ENCODE results near the gene COL9A3.
A peak's percentile ranks its signal among the peaks of the same experiment; 100 is the strongest.

Gene COL9A3

GRCh38 chr20:62778601-62779416 lies 38.0 kb upstream of the COL9A3 start:
- no peak for DNase-seq

DNA sequence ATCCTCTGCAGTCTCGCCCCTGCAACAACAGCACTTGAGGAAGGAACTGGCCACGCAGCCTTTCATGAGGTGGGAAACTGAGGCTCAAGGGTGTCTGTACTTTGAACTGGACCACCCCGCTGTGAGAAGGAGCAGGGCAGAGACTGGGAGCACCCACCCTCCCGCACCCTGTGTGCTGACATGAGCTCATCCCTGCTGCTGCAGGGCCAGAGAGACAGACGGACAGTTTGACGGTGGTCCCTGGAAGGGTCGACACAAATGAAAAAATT lies 37.5 kb upstream of the COL9A3 start:
- no peak for DNase-seq

- no peak for DNase-seq
Measured at GRCh38 chr20:62780204-62780603, 36.6 kb upstream of the COL9A3 start.

- DNase-seq, result no peak
Measured at GRCh38 chr20:62780696-62781095, 36.2 kb upstream of the COL9A3 start.

- no peak for DNase-seq
Measured at GRCh38 chr20:62782149-62782892, 34.5 kb upstream of the COL9A3 start.

DNA sequence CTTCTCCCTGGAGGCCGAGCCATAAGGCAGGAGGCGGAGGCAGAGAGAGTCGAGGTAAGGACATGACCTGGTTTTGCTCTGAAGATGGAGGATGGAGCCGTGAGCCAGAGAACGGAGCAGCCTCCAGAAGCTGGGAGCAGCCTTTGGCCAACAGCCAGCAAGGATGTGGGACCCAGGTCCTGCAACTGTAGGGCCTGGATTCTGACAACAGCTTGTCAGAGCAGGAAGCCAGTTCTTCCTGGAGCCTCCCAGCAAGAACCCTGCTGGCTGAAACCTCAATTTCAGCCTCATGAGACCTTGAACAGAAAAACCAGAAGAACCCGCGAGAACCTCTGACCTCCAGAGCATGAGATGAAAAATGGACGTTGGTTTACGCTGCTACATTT lies 34.0 kb upstream of the COL9A3 start:
- no peak for DNase-seq

DNA sequence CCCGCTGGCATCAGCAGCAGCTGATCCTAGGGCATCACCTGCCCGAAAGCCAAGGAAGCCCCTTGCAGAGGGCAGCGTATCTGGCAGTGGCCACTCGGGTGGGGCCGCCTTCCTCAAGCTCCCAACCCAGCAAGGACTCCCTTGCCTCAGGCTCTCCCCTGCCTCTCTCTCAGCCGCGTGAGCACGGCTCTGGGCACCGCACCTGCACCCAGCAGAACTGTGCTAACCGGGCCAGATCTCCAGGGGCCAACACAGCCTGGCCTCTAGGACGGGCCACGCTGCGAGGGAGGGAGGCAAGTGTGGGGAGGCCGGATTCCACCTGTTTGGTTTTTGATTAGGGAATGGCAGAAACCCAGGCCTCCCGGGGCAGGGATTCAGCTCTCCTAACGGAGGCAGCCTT lies 32.4 kb upstream of the COL9A3 start:
- DNase-seq, result no peak

DNA sequence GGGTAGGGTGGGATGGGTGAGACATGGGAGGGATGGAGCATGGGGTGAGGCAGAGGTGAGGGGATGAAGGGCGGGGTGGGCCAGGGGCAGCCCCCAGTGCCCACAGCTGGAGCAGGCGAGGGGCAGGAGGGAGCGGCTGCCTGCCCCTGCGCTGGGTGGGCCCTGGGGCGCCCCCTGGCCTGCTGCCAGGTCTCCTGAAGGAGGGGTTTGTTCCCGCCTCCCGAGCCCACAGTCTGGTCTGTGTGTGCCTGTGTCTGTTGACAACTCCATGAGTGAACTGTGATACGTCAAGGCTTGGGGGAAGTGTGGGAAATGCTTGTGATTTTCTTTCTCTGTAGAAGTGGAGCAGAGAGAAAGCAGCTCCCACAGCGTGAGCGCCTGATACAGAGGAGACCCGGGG lies 31.5 kb upstream of the COL9A3 start:
- no peak for DNase-seq

DNA sequence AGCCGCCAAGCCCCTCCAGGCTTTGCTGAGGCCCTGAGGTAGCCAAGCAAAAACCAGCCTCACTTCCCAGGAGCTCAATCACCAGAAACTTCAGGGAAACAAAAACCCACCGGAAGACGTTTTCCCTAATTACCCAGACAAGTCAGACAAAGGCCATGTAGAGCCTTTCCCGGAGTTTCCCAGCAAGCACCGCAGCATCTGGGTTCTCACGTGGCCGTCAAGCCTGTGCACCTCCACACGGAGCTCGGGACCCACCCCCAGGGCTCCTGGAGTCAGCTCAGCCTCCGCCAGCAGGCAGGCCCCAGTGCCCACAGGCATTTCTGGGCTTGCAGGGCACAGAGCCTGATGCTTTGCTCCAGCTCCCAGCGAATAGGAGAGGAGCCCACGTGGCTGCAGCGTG lies 30.7 kb upstream of the COL9A3 start:
- DNase-seq, result no peak

GRCh38 chr20:62787321-62787720 lies 29.5 kb upstream of the COL9A3 start:
- no peak for DNase-seq

- DNase-seq, result no peak
Measured at GRCh38 chr20:62787866-62788265, 29.0 kb upstream of the COL9A3 start.

- no peak for DNase-seq
Measured at GRCh38 chr20:62788607-62789006, 28.2 kb upstream of the COL9A3 start.

- no peak for DNase-seq
Measured at GRCh38 chr20:62790075-62790474, 26.8 kb upstream of the COL9A3 start.

GRCh38 chr20:62791301-62792181 lies 25.3 kb upstream of the COL9A3 start:
- peak; percentile 60 for DNase-seq

DNA sequence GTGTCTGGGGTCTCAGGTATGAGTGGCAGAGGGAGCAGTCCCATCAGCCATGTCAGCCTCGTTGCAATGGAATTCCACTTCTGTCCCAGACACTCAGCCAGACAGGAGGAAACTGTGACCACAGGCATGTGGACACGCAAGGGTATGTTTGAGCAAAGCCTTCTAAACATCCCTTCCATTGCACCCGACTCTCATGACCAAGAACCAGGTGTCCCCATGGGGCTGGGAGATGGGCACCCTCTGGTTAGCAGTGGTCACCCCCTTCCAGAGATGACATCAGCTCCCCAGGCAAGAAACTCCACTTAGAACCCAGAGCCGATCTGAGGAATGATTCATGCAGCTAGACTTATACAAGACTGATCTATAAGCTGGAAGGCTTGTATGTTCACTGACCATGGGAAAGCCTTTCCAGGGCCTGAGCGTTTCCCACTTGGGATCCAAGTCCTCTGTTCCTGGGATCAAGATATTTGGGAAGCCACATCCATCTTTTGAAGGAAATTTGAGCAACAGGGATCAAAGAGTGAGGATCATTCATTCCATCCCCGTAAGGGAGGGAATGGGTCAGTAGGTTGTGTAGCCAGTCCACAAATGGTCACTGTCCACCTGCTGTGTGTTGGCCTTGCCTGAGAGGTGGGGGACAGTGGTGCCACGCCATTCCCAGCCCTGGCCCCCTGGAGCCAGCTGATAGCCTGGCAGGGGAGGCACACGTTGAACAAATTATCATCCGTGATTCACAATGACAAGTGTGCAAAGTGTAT lies 24.5 kb upstream of the COL9A3 start:
- DNase-seq, result no peak

- no peak for DNase-seq
Measured at GRCh38 chr20:62792940-62793756, 23.7 kb upstream of the COL9A3 start.

DNA sequence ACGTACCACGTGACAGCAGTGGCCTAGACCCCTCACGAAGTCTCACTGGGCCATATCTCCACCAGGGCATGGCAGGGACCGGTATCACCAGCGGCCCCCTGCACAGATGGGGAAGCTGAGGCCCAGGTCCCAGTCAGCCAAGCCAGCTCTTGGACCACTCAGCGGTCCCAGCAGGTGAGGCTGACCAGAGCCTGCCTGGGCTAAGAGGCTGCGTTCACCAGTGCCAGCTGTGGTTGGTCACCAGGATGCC lies 23.2 kb upstream of the COL9A3 start:
- DNase-seq, result no peak

DNA sequence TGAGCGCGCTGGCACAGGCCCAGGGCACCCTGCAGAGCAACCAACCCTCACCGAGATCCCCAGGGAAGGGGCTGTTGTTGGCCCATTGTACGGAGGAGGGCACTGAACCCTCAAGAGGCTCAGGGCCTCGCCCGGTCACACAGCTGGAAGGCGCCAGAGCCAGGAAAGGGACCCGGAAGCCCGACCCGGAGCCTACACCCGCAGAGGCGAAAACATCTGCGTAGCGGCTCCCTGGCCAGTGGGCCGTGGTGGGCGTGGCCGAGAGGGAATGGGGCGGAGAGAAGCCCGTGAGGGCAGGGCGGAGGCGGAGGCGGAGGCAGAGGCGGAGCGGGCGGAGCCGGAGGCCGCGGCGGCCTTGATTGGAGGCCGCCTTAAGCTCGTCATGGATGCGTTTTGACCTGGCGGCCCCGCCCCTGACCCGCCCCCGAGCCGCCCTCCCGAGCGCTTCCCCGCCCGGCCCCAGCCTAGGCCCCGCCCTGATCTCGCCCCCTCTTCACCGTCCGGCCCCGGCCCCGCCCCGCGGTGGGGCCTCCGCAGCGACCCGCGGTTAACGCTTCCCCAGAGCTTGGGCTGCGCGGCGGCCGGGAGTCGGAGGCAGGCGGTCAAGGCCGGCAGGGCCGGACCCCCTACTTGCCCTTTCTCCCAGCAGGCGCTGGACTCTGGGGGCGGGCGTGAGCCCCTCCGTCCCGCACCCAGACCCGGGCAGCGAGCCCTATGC lies 22.7 kb upstream of the COL9A3 start:
- DNase-seq, result peak; percentile 82

GRCh38 chr20:62795023-62795761 lies 21.7 kb upstream of the COL9A3 start:
- DNase-seq, result peak; percentile 56

DNA sequence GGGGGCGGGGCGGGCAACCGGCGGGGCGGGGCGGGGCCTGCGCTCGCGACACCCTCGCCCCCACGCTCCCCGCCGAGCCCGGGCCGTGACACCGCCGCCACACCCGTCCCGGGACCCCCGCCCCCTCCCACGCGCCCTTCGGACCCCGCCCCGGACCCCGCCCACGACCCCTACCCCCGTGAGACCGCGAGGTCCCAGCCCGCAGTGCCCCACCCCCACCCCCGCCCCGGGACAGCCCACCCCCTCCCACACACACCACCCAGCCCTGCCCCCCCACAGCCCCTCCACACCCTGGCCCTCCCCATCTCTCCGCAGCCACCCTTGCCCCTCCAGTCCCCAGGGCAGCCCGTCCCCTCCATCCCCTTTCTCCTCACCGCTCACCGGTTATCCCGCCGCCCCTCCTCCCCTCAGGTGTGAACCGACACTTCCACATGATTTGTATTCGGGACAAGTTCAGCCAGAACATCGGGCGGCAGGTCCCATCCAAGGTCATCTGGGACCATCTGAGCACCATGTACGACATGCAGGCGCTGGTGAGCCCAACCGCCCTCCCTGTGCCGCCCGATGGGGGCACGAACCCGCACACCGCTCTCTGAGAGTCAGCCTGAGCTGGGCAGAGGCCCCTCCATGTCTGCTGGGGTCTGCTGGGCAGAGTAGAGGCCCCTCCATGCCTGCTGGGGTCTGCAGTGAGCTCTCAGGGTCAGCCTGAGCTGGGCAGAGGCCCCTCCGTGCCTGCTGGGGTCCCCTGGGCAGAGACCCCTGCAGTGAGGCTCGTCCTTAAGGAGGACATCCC lies 20.0 kb upstream of the COL9A3 start:
- DNase-seq, result no peak

Data from activated CD4-positive, alpha-beta T cell treated with anti-CD3 and anti-CD28 coated beads for 1 hour (primary cell).